ENCODE data around the gene TP73.

TP73 gene

DNA sequence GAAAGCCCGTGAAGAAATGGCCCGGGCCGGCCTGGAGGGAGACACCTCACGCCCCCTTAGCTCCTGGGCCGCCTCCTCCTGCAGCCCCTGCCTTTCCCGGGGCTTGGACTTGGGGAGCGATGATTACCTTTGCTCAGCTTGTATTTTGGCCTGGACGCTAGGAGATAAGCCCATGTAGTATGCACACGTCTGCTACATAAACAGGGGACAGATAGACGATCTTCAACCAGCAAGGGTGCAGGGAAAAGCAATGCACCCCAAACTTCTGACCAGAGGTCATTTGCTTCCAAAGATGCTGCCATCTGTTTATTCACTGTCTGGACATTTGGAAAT lies 936 bp downstream of the TP73 start:
- no peak for DNase-seq

DNA sequence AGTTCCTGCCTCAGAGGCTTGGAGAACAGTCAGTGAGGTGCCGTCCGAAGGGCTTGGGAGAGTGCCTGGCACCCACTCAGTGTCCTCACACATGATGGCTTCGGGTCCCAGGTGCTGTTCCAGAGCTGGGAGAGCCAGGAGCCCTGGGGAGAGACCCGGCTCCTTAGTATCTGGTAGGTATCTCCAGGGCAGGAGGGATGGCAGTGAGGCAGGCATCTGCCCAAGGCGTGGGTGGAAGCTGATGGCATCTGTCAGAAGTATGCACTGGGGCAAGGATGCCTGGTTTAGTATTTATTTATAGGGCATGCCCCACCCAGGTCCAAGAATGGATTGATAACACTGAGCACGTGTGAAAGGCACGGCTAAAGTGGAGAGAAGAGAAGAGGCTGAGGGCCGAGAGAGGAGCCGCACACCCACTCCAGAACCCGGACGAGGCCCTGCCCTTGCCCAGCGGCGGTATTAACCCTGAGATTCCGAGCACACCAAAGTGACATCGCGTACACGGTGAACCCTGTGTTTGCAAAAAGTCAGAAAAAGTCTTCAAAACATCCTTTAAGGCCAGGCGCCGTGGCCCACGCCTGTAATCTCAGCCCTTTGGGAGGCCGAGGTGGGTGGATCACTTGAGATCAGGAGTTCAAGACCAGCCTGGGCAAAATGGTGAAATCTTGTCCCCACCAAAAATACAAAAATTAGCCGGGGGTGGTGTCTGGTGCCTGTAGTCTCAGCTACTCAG lies 2.4 kb downstream of the TP73 start:
- DNase-seq, result no peak

DNA sequence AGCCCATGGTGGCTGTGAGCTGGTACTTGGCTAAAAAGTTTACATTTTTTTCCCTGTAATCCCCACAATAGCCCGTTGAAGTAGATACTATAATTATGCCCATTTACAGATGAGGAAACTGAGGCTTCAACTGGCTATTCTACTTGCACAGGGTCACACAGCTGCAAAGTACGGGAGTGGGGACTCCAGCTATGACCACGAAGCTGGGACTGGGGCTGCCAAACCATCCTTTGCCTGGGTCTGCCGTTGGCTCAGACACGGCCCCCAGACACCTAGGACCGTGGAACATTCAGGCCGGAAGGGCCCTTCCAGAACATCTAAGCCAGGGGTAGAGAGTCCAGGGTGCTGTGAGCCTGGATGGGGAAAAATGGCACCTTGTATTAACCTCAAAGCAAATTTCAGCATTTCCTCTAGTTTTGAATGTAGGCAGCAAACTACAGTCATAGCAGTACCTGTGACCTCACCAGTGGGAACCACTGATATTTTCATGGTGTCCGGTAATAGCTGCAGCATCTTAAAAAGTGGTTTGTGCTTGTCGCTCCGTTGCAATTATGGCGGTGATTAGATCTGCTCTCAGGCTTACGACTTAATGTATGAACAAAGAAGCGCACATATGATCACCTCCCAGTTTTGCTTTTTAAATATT lies 4.3 kb downstream of the TP73 start:
- DNase-seq, result no peak

DNA sequence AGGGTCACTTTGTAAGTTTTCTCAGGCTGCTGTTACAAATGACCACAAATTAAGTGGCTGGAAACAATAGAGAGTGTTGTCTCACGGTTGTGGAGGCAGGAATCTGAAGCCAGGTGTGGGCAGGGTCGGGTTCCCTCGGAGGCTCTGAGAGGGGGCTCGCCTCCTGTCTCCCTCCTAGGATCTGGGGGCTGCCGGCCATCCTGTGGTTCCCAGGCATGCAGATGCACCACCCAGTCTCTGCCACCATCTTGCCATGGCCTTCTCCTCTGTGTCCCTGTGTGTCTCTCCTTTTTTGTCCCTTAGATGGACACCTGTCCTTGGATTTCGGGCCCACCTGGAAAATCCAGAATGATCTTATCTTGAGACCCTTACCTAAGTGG lies 4.8 kb downstream of the TP73 start:
- DNase-seq, result no peak

DNA sequence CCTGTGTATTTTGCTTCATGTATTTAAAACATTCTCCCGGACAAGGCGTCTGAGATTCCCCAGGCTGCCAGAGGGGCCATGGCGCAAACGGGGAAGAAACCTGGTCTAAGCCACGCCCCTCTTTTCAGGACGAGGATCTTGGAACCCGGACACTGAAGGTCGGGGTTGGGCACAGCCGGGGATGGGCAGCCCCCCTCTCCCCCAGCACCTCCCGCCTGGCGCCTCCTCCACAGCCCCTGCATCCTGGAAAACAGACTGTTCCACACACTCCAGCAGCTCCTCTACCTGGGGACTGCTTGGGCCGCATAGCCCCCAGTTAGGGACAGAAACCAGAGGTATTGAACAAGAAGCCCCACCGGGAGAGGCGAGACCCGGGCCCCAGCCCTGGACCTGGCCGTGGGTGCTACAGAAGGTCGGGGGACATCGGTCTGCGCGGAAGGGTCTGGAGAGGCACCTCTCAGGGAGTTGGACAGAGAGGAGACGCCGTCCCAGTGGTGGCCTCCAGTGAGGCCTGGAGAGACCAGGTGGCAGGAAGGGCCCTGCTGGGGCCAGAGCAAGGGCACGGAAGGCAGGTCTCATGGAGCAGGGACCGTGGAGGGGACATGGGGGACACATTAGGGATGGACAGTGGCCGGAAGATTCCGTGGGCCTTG lies 5.4 kb downstream of the TP73 start:
- no peak for DNase-seq

DNA sequence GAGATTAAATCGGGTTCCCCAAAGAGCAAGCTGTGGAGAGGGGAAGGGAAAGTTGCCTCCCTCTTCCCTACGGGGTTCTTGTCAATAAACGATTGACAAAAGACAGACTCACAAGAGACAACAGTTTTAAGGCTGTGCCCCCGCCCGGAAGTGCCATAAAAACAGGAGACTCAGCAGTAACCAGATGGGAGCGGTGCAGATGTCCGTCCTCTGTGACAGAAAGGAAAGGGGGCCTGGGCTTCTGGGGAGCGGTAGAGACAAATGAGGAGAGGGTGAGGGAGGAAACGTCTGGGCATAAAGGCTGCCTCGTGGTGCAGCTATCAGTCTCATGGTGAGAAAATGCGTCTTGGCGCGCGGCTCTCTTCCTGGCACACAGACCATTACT lies 5.9 kb downstream of the TP73 start:
- no peak for DNase-seq

DNA sequence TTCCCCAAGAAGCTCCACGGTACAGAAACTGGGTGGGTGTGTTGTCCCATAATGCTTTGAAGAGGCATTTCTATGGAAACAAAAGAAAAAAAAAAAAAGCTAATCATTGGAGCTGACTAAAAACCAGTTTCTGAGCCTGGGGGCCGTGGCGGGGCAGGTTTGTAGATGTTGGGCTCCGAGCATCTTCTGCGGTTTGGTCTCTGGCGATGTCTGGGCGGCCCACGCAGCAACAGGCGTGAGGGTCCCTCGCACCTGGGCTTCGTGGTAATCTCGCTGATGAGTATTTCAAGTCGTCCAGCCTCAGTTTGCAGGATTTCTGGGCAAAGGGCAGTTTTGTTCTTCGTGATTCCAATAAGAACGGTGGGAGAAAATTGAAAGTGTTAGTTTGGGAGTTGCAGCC lies 6.8 kb downstream of the TP73 start:
- DNase-seq, result no peak

DNA sequence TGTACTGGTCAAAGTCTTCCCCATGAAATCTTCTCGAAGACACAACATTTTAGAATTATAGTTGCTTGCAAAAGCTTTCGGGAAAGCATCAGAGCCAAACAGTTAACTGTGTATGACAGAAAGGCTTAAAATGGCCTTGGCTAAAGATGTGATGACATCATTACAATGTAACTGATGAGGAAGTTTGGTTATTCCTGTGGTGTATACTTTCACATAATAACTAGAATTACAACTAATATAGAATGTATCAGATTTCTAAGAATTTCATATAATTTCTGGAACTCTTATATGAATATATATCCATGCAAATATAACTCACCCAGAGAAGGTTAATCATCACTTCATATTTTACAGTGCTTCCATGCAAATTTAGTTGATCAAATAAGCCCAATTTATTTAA lies 8.4 kb downstream of the TP73 start:
- no peak for DNase-seq

DNA sequence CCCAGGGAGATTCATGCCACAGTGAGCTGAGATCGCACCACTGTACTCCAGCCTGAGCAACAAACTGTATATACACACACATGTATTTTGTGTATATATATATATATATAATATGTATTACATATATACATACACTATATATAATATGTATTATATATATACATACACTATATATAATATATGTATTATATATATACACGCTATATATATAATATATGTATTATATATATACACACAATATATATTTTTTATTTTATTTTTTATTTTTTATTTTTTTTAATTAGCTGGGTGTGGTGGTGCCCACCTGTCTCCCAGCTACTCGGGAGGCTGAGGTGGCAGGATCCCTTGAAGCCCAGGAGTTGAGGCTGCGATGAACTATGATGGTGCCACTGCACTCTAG lies 9.3 kb downstream of the TP73 start:
- no peak for DNase-seq

DNA sequence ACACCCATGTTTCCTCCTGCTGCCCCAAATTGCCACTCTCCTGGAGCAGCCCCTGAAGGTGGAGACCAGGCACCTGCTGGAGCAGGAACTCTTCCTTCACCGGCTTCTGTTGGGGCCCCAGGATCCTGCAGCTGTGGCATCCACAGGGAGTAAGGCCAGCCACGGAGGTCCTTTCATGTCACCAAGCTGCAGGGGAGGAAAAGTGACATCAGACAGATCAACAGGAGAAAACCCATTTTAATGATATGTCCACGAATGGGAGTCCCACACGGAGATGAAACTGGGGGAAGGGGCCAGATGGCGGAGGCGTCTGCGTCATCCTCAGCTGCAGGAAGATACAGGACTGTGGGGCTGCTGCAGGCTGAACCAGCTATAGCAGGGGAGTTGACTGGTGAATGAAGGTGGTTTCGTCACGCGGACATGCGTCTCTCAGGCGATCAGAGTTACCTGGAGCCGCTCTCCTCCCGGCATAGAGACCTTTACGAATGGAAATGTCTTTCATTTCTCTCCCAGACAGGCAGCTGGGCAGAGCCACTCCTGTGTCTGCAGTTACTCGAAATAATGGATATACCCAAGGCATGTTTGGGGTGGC lies 9.9 kb downstream of the TP73 start:
- DNase-seq, result no peak

DNA sequence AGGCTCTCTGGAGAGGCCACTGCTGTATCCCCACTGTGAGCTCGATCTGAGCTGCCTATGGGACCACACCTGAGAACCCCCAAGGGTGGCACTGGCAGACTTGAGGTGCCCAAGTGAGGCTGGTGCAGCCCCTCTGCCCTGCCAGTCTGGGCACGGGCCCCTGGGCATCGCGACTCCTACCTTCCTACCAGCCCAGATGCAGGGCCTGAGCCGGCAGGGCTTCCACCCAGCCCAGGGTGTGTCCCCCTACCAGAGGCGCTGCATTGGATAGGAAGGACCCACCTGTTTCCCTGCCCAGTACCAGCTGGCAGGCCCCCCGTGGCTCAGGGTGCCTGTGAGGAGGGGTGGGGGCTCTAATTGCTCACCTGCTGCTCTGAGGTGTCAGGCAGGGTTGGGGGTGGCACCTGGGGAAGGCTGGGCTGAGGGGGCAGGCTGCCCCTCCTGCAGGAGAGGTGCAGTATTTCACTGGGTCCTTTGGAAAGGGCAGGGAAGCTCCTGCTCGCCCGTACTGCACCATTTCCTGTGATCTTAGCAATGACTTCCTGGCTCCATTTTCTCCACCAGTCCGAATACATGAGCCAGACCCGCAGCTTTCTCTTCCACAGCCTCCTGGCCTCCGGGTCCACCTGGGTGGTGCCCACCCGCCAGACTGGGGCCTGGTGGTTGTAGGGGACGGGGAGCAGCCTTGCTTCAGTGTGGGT lies 11.8 kb downstream of the TP73 start:
- DNase-seq, result no peak

DNA sequence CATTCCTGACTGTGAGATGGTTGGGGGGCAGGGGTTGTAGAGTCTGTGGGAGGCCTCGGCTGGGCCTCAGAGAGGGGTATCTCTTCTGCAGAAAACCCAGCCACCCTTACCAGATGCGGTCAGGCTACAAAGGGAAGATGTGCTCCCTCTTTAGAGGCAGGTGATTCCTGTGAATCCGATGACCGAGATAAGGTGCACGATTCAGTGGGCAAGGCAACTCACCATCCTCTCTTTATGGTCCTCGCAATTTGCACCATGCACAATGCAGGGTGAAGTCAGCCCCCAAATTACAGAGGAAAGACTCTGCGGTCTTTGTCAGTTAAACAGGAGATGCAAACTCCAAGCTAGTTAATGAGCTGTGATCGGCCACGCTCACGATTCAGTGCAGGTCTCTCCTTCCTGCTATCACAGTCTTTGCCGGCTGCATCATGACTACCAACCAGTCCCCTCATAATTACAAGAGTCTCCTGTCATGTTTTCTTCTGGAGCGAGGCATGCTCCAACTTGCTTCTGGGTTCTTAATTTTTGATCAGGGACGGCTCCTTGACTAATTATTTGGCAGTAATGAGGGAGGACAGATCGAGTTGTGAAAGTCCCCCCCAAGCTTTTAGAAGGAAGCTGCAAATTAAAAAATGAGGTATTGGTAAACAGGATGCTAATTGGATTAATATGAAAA lies 12.5 kb downstream of the TP73 start:
- DNase-seq, result no peak

DNA sequence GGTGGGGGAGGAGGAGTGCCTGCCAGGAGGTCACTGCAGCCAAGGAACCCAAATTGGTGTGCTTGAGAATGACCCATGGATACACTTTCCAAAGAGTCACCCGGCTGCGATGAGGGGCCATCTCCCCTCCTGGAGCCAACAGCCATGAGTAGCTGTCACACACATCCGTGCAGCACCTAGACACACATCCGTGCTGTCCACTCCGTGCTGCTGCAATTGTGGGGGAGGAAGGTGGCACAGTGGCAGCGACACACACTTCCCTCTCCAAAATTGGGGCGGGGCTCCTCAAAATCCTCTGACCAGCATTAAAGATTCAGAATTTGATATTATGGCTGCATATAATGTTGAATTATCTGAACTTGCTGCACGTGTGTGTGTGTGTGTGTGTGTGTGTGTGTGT lies 15.8 kb downstream of the TP73 start:
- DNase-seq, result no peak

DNA sequence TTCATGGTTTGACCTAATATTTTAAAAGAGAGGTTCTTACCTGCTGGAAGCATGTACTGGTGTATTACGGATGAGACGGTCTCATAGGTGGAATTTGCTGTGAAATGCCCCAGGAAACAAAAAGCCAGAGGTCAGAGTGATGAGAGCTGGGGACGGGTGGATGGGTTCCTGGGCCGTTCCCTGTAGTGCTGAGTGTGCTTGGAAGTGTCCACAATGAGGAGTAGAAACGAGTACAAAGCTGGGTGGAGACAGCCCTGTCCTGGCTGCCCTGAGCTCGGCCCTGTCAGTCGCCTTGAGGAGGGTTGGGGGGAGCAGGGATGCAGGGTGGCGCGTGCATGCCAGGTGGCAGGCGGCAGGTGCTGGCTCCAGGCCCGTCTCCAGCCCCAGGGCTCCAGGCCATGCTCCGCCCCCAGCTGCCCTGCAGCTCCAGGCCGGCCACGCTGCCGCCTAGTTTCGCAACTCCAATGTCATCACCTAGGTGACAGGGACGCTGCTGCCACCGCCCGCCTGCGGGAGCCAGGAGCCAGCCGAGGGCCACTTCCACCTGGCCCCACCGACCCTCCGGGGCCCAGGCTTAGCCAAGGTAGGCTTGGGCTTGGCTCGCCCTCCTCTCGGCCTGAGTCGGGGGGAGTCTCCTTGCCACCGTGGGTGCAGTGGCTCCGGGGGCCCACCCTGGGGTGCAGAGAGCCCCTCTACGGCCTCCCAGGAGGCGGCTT lies 16.4 kb downstream of the TP73 start:
- DNase-seq, result no peak

DNA sequence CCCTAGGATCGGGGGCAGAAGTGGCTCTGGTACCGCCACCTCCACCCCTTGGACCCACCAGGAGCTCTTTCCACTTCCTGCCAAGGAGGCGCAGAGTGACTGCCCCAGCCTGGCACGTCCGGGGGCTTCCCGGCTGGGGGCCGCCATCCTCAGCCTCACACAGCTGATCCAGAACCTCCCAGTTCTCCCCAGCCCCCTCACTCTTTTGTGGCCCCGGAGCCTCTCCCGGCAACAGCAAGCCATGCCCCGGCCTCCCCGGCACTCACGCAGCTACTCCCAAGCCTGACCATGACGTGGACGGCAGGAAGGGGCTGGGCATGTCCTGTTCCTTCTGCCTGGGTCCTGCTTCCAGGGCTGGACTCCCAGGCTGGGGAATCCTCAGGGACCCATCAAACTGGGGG lies 17.1 kb downstream of the TP73 start:
- DNase-seq, result no peak

DNA sequence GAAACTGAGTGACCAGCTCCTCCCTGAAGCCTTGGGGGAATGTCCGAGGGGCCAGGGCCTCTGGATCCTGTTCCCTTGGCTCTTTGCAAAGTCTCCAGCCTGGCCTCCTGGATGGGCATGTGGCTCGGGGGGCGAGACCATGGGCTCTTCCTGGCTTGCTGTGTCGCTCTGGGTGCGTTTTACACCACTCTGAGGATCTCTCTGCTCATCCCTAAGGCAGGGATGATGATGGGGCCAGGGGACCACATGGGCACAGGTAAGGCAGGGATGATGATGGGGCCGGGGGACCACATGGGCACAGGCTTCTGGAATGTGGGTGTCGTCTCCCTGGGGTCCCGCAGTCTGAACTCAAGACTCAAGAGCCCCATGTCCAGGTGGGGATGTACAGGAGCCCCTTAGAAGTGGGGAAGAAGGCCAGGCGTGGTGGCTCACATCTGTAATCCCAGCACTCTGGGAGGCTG lies 17.7 kb downstream of the TP73 start:
- no peak for DNase-seq

DNA sequence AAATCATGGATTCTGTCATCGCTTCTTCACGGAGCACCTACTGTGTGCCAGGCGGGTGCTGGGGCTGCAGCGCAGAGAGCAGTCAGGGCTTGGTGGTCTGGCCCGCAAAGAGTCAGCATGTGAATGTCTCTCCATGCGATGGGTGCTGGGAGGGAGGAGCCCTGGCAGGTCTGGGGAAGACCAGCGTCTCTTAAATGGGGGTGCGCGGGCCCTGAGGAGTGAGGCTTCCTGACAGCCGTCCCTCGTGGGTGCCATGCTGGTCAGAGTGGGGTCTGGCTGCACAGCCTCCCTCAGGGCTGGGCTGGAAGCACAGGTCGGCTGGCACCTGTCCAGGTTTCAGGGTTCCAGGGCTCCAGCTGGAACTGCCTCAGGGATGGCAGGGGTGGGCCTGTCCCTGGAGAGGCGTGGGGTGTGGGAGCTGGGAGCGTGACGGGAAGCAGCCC lies 18.5 kb downstream of the TP73 start:
- DNase-seq, result no peak

DNA sequence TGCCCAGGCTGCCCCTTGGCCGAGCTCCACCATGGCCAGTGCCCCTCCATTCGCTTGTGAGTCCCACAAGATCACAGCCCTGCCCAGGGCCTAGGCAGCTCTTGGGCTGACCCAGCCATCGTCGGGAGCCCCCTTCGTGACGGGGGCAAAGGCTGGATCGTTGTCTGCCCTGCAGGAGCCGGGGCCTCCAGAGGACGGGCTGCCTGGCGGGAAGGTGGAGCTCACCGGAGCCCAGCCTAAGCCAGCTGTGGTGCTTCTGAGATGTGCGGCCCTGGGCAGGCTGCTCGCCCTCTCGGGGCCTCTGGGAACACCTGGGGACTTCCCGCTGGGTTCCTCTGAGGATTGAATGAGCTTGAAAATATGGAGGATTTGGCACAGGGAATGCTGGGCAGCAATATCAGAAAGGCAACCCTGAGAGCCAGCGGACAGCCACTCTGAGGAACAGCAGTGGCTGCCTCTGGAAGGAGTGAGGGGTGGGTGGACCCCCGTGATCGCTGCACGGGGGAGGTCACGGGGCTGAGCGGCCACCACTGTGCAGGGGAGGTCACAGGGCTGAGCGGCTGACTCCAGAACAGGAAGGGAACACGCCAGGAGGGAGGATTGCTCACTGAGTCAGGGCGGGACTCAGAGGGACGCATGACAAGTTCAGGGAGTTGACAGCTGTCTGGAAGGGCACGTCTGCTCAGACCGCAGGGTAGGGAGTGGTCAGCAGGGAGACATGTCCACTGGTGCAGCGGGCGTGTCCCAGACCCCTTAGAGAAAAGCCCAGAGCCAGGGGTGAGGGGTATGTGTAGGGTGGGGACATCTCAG lies 19.3 kb downstream of the TP73 start:
- no peak for DNase-seq

DNA sequence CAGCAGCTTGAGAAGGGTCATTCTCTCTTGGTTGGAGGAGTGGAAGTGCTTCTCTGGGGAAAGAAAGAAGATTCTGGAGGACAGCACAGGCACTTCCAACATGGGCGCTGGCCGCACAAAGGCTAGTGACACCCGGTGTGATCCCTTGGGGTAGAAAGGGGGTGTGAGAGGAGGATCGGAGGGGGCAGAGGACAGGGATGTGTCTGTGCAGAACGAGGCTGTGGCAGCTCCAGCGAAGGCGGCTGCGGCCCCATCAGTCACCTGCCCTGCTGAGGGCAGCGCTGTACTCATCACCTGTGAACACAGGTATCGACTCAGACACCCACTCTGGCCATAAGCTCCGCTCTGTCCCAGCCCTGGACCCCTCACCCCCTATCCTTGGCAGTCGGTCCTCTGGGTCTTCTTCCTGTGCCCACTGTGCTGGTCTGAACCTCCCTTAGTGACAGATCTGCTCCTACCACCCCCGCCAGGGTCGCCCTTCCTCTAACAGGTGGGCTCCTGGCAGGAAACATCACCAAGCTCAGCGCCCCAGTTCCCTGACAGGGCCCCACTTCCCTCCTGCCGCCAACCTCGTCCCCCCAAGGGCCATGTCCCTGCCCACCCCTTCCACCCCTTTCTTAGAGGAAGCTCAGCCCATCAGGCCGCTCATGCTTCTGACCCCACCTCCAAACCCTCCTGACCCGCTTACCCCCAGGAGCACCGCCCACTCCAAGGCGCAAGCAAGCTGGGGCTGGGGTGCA lies 20.1 kb downstream of the TP73 start:
- DNase-seq, result no peak

DNA sequence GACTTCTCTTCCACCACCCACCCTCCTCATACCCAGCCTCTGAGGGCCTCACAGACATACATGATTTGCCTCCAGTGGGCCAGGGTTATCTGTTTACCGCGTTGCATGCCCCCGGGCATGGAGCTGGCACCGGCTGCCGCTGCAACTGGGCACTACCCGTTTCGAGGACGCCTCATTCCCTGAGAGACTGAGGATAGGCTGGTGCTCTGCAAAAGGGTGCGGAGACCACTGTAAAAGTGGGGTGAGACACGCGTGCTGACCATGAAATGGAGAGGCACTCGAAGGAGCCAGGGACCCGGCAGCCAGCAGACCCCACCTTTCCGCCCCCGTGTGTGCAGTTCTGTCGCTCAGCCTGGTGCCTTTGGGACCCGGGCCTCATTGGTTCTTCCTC lies 20.6 kb downstream of the TP73 start:
- no peak for DNase-seq
